Measurements from ENCODE around the gene RPIA.

Gene RPIA

DNA sequence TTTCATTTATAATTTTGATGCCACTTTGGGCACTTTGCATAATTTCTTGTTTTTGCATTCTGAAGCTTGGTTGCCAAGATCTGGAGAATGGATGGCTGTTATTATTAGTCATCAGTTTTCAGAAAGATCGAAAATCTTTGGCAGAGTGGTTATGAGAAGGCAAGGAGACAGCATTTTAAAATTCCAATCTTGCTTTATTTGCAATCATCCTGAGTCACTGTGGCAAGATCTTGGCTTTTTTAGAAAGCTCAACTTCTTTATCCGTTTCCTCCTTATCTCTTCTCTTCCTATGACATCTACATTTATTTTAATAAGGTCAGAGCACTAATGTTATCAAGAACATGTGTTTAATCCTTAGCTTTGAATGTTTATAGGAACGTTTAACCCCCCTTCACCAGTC is 33.1 kb upstream of the RPIA start:
- TF ChIP-seq CTCF (IDR thresholded peaks at IDR 0.05; ENCODE audit: insufficient read depth, missing control alignments), result no peak
- FAIRE-seq (no peak), DNase-seq (ENCODE audit: insufficient read length, low spot score) (no peak)

DNA sequence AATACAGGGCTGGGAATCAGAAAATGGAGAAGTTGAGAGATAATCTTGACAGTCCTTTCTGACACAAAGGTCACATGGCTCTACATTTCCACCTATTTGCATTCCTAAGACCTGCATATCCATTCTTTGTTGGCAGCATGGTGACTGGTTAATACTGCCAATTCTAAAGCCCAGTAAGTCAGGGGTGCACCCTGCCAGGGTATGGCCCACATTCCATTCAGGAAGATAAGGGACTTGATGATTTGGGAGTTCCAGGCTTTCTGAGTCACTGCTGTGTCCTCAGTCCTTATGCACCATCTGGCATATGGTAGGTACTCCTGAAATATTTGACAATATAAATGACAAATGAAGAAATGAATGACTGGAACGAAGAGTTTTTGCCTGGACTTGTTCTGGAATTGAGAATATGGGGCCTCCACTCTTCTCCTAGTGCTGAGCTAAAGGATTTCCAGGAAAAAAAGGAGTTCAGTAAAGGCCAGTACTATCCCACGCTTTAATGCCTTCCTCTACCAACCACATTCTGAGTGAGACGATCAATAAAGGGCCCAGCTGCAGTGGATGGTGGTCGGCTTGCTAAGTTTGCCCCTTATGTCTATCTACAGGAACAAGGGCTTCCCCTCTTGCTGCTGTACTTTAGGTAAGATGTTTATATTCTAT is 32.5 kb upstream of the RPIA start:
- no peak for FAIRE-seq
- no peak for TF ChIP-seq CTCF (IDR thresholded peaks at IDR 0.05; ENCODE audit: insufficient read depth, missing control alignments)
- no peak for DNase-seq (ENCODE audit: insufficient read length, low spot score)

- no peak for TF ChIP-seq CTCF (IDR thresholded peaks at IDR 0.05; ENCODE audit: insufficient read depth, missing control alignments)
- FAIRE-seq (no peak), DNase-seq (ENCODE audit: insufficient read length, low spot score) (no peak)
These were observed 31.9 kb upstream of the RPIA start for GRCh38 chr2:88659538-88659915.

DNA sequence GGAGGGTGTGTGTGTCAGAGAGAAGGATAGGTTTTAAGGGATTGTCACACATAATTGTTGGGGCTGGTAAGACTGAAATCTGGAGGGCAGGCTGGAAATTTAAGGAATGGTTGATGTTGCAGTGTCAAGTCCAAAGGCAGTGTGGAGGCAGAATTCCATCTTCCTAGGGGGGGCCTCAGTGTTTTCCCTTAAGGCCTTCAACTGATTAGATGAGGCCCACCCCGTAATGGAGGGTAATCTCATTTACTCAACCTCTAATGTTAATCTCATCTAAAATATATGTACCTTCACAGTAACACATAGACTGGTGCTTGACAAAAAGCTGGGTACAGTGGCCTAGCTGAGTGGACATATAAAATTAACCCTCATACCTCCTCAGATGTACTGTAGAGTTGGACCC is 30.9 kb upstream of the RPIA start:
- FAIRE-seq (no peak), DNase-seq (ENCODE audit: insufficient read length, low spot score) (no peak)
- no peak for TF ChIP-seq CTCF (IDR thresholded peaks at IDR 0.05; ENCODE audit: insufficient read depth, missing control alignments)

GRCh38 chr2:88666576-88666975 is 24.9 kb upstream of the RPIA start:
- no peak for DNase-seq (ENCODE audit: insufficient read length, low spot score)
- no peak for FAIRE-seq
- TF ChIP-seq CTCF (IDR thresholded peaks at IDR 0.05; ENCODE audit: insufficient read depth, missing control alignments), result no peak

GRCh38 chr2:88667219-88667618 is 24.3 kb upstream of the RPIA start:
- TF ChIP-seq CTCF (IDR thresholded peaks at IDR 0.05; ENCODE audit: insufficient read depth, missing control alignments), result no peak
- FAIRE-seq (no peak), DNase-seq (ENCODE audit: insufficient read length, low spot score) (no peak)

DNA sequence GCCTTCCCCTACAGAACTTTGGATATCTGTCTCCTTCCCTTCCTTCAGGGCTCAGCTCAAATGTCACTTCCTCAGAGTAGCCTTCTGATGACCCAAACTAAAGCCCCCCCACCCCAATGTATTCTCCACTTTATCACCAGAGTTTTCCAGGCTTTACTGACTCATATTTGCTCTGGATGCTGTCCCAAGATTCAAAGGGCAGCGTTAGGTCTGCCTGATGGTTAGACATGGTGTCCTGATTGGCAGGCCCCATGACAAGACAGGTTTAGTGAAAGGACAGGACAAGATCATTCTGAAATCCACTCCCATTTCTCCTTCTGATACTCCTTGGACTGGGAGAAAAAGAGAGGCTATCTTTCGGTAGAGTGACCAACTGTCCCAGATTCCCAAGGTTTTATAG is 22.6 kb upstream of the RPIA start:
- no peak for DNase-seq (ENCODE audit: insufficient read length, low spot score)
- no peak for FAIRE-seq
- TF ChIP-seq CTCF (IDR thresholded peaks at IDR 0.05; ENCODE audit: insufficient read depth, missing control alignments), result no peak

Data from D721Med (cell line).